ENCODE results near the gene SEPSECS.

SEPSECS gene

GRCh38 chr4:25128671-25129070 lies 31.6 kb downstream of the SEPSECS start:
- H3K4me3 ChIP-seq (ENCODE audit: low read depth, low read length): no peak overlapping the region
- no peak for DNase-seq (ENCODE audit: low read depth)
- no peak for TF ChIP-seq CTCF (IDR thresholded peaks at IDR 0.05; ENCODE audit: insufficient read depth, low read depth, low read length, missing control alignments)

GRCh38 chr4:25123236-25123635 lies 37.0 kb downstream of the SEPSECS start:
- DNase-seq (ENCODE audit: low read depth): peak; percentile 75
- no peak for TF ChIP-seq CTCF (IDR thresholded peaks at IDR 0.05; ENCODE audit: insufficient read depth, low read depth, low read length, missing control alignments)
- no peak overlapping the region for H3K4me3 ChIP-seq (ENCODE audit: low read depth, low read length)

- TF ChIP-seq CTCF (IDR thresholded peaks at IDR 0.05; ENCODE audit: insufficient read depth, low read depth, low read length, missing control alignments): no peak
- DNase-seq (ENCODE audit: low read depth): no peak
- H3K4me3 ChIP-seq (ENCODE audit: low read depth, low read length): no peak overlapping the region
Observed at GRCh38 chr4:25120146-25120940, 39.9 kb downstream of the SEPSECS start.

GRCh38 chr4:25117716-25118472 lies 42.4 kb downstream of the SEPSECS start:
- no peak for DNase-seq (ENCODE audit: low read depth)
- TF ChIP-seq CTCF (IDR thresholded peaks at IDR 0.05; ENCODE audit: insufficient read depth, low read depth, low read length, missing control alignments): no peak
- H3K4me3 ChIP-seq (ENCODE audit: low read depth, low read length): no peak overlapping the region

- no peak for DNase-seq (ENCODE audit: low read depth)
- H3K4me3 ChIP-seq (ENCODE audit: low read depth, low read length): no peak overlapping the region
- no peak for TF ChIP-seq CTCF (IDR thresholded peaks at IDR 0.05; ENCODE audit: insufficient read depth, low read depth, low read length, missing control alignments)
Observed at GRCh38 chr4:25117274-25117673, 43.0 kb downstream of the SEPSECS start.

GRCh38 chr4:25113915-25114904 lies 46.0 kb downstream of the SEPSECS start:
- no peak overlapping the region for H3K4me3 ChIP-seq (ENCODE audit: low read depth, low read length)
- no peak for DNase-seq (ENCODE audit: low read depth)
- no peak for TF ChIP-seq CTCF (IDR thresholded peaks at IDR 0.05; ENCODE audit: insufficient read depth, low read depth, low read length, missing control alignments)

Data from GM12865 (cell line).